H1 (cell line): Measurements from ENCODE around the gene HTRA2. TPM values are rescaled to one million over a fixed set of nuclear protein-coding genes. Genes with fewer than 3 reads are reported as not detected.
A peak's percentile ranks its signal among the peaks of the same experiment; 100 is the strongest.
"Not testable (repeated sequence)": the region's sequence is repeated elsewhere in the genome, so short reads cannot be mapped to it uniquely, and the experiment has no call there.

ENCODE experiments used
- CTCF ChIA-PET: fragments of 300-600 bp; sonication (Branson Sonifier 250); formaldehyde crosslinking; loops from one replicate; lab custom pipeline; 2021; ENCODE audit not compliant: partially characterized antibody; lab: Charles Lee
- POLR2A ChIA-PET: fragments of 300-600 bp; sonication (Branson Sonifier 250); formaldehyde crosslinking; loops from one replicate; lab custom pipeline; 2021; ENCODE audit warnings: inconsistent platforms; ENCODE audit not compliant: partially characterized antibody; lab: Charles Lee
- DNase-seq, 2 experiments: peaks; one replicate each; pipeline versions ENCODE4 v3.0.0 to v3.0.0-alpha.2; 2010 to 2022; ENCODE audit warnings: low spot score in 2 of 2, low read depth in 1 of 2, mixed read lengths in 1 of 2
- FAIRE-seq: peaks from 2 replicates; lab custom pipeline; 2011; peaks lifted over from hg19 to GRCh38; lab: Jason Lieb, UNC
- H2AFZ ChIP-seq: 2 replicates; pipeline ENCODE4 v1.8.1; 2012; ENCODE audit warnings: low read length, inconsistent platforms
- H2AK5ac ChIP-seq: 2 replicates; pipeline ENCODE4 v1.6.1; 2013; ENCODE audit warnings: low read depth, low read length
- H2BK120ac ChIP-seq: replicated peaks from 2 replicates; pipeline ENCODE3; 2013; ENCODE audit warnings: low read depth, low read length, inconsistent platforms
- H2BK12ac ChIP-seq: 2 replicates; pipeline ENCODE4 v1.6.1; 2013; ENCODE audit warnings: low read depth, low read length
- H2BK15ac ChIP-seq: 2 replicates; pipeline ENCODE4 v1.6.1; 2013; ENCODE audit warnings: low read length
- H2BK20ac ChIP-seq: 2 replicates; pipeline ENCODE4 v1.6.1; 2013; ENCODE audit warnings: low read length
- H2BK5ac ChIP-seq: 2 replicates; pipeline ENCODE4 v1.6.1; 2013; ENCODE audit warnings: low read depth, low read length
- H3K14ac ChIP-seq: 2 replicates; pipeline ENCODE4 v1.6.1; 2013; ENCODE audit warnings: inconsistent platforms; ENCODE audit not compliant: insufficient read length
- H3K18ac ChIP-seq: 2 replicates; pipeline ENCODE4 v1.6.1; 2013; ENCODE audit warnings: low read length; ENCODE audit errors: extremely low read depth
- H3K23ac ChIP-seq: 2 replicates; pipeline ENCODE4 v1.6.1; 2013; ENCODE audit warnings: inconsistent platforms; ENCODE audit not compliant: insufficient read length
- H3K23me2 ChIP-seq: 2 replicates; pipeline ENCODE4 v1.6.1; 2013; ENCODE audit warnings: low read depth, low read length
- H3K27ac ChIP-seq: 2 replicates; pipeline ENCODE4 v1.6.1; 2011; ENCODE audit warnings: low read depth, low read length, inconsistent platforms
- H3K27me3 ChIP-seq, 4 experiments: replicated peaks in 1 of 4; 1 replicate in 1 of 4; 2 replicates in 3 of 4; pipeline versions ENCODE4 v1.6.1 to v1.8.1; 2011 to 2013; ENCODE audit warnings: low read length in 3 of 4, mild to moderate bottlenecking in 3 of 4, inconsistent platforms in 2 of 4, mixed read lengths in 2 of 4, moderate library complexity in 1 of 4; ENCODE audit not compliant: control insufficient read depth in 3 of 4, insufficient read depth in 3 of 4; ENCODE audit errors: extremely low read depth in 1 of 4
- H3K36me3 ChIP-seq, 4 experiments: 2 replicates each; pipeline versions ENCODE4 v1.6.1 to v1.8.1; 2011 to 2013; ENCODE audit warnings: mild to moderate bottlenecking in 4 of 4, low read length in 3 of 4, moderate library complexity in 2 of 4, control low read depth in 1 of 4, inconsistent platforms in 1 of 4; ENCODE audit not compliant: insufficient read depth in 4 of 4, control insufficient read depth in 2 of 4
- H3K4ac ChIP-seq: replicated peaks from 2 replicates; pipeline ENCODE3; 2013; ENCODE audit warnings: low read length, low read depth, mixed read lengths, inconsistent platforms; ENCODE audit not compliant: insufficient read length
- H3K4me1 ChIP-seq, 4 experiments: replicated peaks in 1 of 4; 1 replicate in 1 of 4; 2 replicates in 3 of 4; pipeline versions ENCODE4 v1.6.1 to v1.8.1; 2011 to 2013; ENCODE audit warnings: low read length in 3 of 4, inconsistent platforms in 2 of 4, mixed read lengths in 1 of 4; ENCODE audit not compliant: insufficient read depth in 4 of 4, control insufficient read depth in 3 of 4
- H3K4me2 ChIP-seq, 2 experiments: 2 replicates each; pipeline versions ENCODE4 v1.6.1 to v1.8.1; 2011 to 2013; ENCODE audit warnings: low read depth in 2 of 2, low read length in 2 of 2, control low read depth in 1 of 2, inconsistent platforms in 1 of 2, mild to moderate bottlenecking in 1 of 2; ENCODE audit not compliant: insufficient read depth in 1 of 2
- H3K4me3 ChIP-seq, 4 experiments: fragments of 200-600, 300-600 bp in 1 of 4; sonication (generic), shearing (Covaris generic), sonication (Bioruptor Twin) in 1 of 4; 2 replicates each; pipeline versions ENCODE4 v1.5.1 to v1.8.1; 2011 to 2016; ENCODE audit warnings: low read length in 4 of 4, low read depth in 3 of 4, control low read depth in 2 of 4, inconsistent platforms in 2 of 4, mild to moderate bottlenecking in 2 of 4, mixed read lengths in 1 of 4, moderate library complexity in 1 of 4; ENCODE audit not compliant: insufficient read depth in 2 of 4; ENCODE audit errors: extremely low read depth in 1 of 4
- H3K56ac ChIP-seq: replicated peaks from 2 replicates; pipeline ENCODE3; 2013; ENCODE audit warnings: low read depth, mild to moderate bottlenecking, mixed read lengths, low read length, inconsistent platforms; ENCODE audit not compliant: insufficient read length
- H3K79me1 ChIP-seq: 2 replicates; pipeline ENCODE4 v1.6.1; 2013; ENCODE audit warnings: low read depth, low read length, control low read depth
- H3K79me2 ChIP-seq, 2 experiments: 2 replicates each; pipeline versions ENCODE4 v1.6.1 to v1.8.1; 2012 to 2013; ENCODE audit warnings: low read length in 2 of 2, mild to moderate bottlenecking in 2 of 2, inconsistent platforms in 1 of 2; ENCODE audit not compliant: insufficient read depth in 2 of 2, control insufficient read depth in 1 of 2
- H3K9ac ChIP-seq, 4 experiments: replicated peaks in 1 of 4; 1 replicate in 1 of 4; 2 replicates in 3 of 4; pipeline versions ENCODE4 v1.6.1 to v1.8.1; 2011 to 2013; ENCODE audit warnings: low read depth in 3 of 4, low read length in 3 of 4, control low read depth in 2 of 4, mild to moderate bottlenecking in 2 of 4, moderate library complexity in 2 of 4, inconsistent platforms in 1 of 4; ENCODE audit errors: extremely low read depth in 1 of 4
- H3K9me3 ChIP-seq, 2 experiments: 2 replicates each; pipeline versions ENCODE4 v1.6.1 to v1.8.1; 2012 to 2013; ENCODE audit warnings: mild to moderate bottlenecking in 2 of 2, moderate library complexity in 2 of 2, control low read depth in 1 of 2, inconsistent platforms in 1 of 2, low read depth in 1 of 2, low read length in 1 of 2, mixed read lengths in 1 of 2; ENCODE audit not compliant: insufficient read depth in 2 of 2
- H4K20me1 ChIP-seq, 2 experiments: replicated peaks in 1 of 2; 2 replicates each; pipeline versions ENCODE3 to v1.8.1; 2011 to 2013; ENCODE audit warnings: inconsistent platforms in 2 of 2, low read length in 2 of 2, mild to moderate bottlenecking in 1 of 2; ENCODE audit not compliant: insufficient read depth in 2 of 2, control insufficient read depth in 1 of 2
- H4K5ac ChIP-seq: 2 replicates; pipeline ENCODE4 v1.6.1; 2013; ENCODE audit warnings: low read length, low read depth, mixed read lengths, inconsistent platforms; ENCODE audit not compliant: insufficient read length
- H4K8ac ChIP-seq: 2 replicates; pipeline ENCODE4 v1.8.0; 2013; ENCODE audit warnings: mild to moderate bottlenecking, moderate library complexity, low read length, inconsistent platforms; ENCODE audit not compliant: insufficient read depth; ENCODE audit errors: extremely low read depth
- H4K91ac ChIP-seq: replicated peaks from 2 replicates; pipeline ENCODE3; 2013; ENCODE audit warnings: low read length, mixed read lengths, inconsistent platforms; ENCODE audit not compliant: insufficient read length
- KDM1A ChIP-seq: fragments of 200-600, 300-600 bp; sonication (generic); IDR thresholded peaks from 2 replicates; pipeline ENCODE4 v1.7.1; 2016; ENCODE audit warnings: mild to moderate bottlenecking, low read length, borderline replicate concordance
- WGBS, 2 experiments: shearing (Covaris generic) in 1 of 2; methylation state at CpG; one replicate each; pipeline versions ENCODE4 v1.1.6 to v1.1.7; 2013 to 2015; ENCODE audit warnings: low lambda C conversion rate in 2 of 2, mixed read lengths in 2 of 2, inconsistent platforms in 1 of 2, low coverage in 1 of 2, missing lambda C conversion rate in 1 of 2; ENCODE audit not compliant: insufficient replicate concordance in 2 of 2, insufficient coverage in 1 of 2, insufficient read length in 1 of 2; ENCODE audit errors: extremely low coverage in 1 of 2, missing lambda C conversion rate in 1 of 2; 5-methylcytosine and 5-hydroxymethylcytosine counted together
- polyA plus RNA-seq, 7 experiments: library from polyadenylated mRNA; depleted of rRNA in 3 of 7; stranded (reverse) in 5 of 7; unstranded in 2 of 7; fragments of >200 nt in 5 of 7; fragments of 200-250 nt in 2 of 7; gene quantifications; 1 replicate in 5 of 7; 2 replicates in 1 of 7; 4 replicates in 1 of 7; pipeline versions ENCODE4 v1.2.1 to v1.2.3, GENCODE V29; 2011 to 2013; ENCODE audit warnings: missing spikeins in 2 of 7, mixed read lengths in 2 of 7
- total RNA-seq: library from RNA; stranded (reverse); fragmentation: NEBNext Ultra II Directional; extraction: Animal tissue kit (Norgen Biotek cat#: 25700); gene quantifications from 2 replicates; pipeline ENCODE4 v1.2.1, GENCODE V29; 2021

HTRA2 gene
- total and polyA plus RNA-seq, 2 of the 8 experiments (the other 6 are each of a cell fraction or from before 2014, with no cell fraction given) = 21.6 to 37.6 TPM

DNA sequence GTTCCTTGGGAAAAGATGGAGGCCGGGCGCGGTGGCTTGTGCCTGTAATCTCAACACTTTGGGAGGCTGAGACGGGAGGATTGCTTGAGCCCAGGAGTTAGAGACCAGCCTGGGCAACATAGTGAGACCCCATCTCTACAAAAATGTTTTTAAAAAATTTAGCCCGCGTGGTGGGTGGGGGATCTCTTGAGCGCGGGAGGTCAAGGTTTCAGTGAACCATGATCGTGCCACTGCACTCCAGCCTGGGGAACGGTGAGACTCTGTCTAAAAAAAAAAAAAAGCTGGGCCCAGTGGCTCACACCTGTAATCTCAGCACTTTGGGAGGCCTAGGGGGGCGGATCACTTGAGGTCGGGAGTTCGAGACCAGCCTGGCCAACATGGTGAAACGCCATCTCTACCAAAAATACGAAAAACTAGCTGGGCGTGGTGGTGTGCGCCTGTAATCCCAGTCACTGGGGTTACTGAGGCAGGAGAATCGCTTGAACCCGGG lies 46.0 kb upstream of the HTRA2 start:
- ChIA-PET POLR2A (interaction anchor here (0.9 to 7.3 kb wide), 16 partner anchors 9 to 103 kb away, joined by 3 to 85 read pairs (median 8); partner anchors contain the start of genes AUP1, HTRA2, INO80B and LBX2), CTCF (interaction anchor here (0.7 to 8.0 kb wide), 19 partner anchors 9 to 104 kb away, joined by 3 to 73 read pairs (median 10); partner anchors contain the start of genes INO80B, LBX2, MOGS and MRPL53)
- 90% methylated on average over 19 of the region's 19 CpGs; no CpG with 5 or more reads in 1 of the 2 experiments for WGBS, 2 experiments
- H3K23me2 ChIP-seq, H2BK12ac ChIP-seq, H2BK15ac ChIP-seq, H3K14ac ChIP-seq, FAIRE-seq, H2BK5ac ChIP-seq, H3K18ac ChIP-seq, H4K91ac ChIP-seq, H3K27ac ChIP-seq, H3K56ac ChIP-seq, H3K9ac ChIP-seq, H2AK5ac ChIP-seq, H2BK120ac ChIP-seq, DNase-seq, H3K9me3 ChIP-seq, H3K23ac ChIP-seq, H4K20me1 ChIP-seq, H3K4me1 ChIP-seq, H3K36me3 ChIP-seq, H3K79me2 ChIP-seq, H2BK20ac ChIP-seq, H2AFZ ChIP-seq, H3K79me1 ChIP-seq, H3K27me3 ChIP-seq, H3K4ac ChIP-seq: not testable (repeated sequence)
- Histone ChIP-seq H3K4me2 (peak overlapping the region; percentile 98 to 100), H3K4me3 (peak overlapping the region; percentile 69 to 99 (median 93); a peak in 7 of 8 replicates), H4K5ac (peak overlapping the region; percentile 21), H4K8ac (peak overlapping the region; percentile 89)
- peak; percentile 79; the same call in 1 of the 2 replicates for TF ChIP-seq KDM1A
